ENCODE data around the gene TSPAN10.

TSPAN10 gene

GRCh38 chr17:81601525-81602120, 35.4 kb upstream of the TSPAN10 start:
- H3K27ac ChIP-seq: 0 out of 2 replicates have a peak overlapping the region, but pooled peaks have one; percentile 2
- TF ChIP-seq, protein P1, sequence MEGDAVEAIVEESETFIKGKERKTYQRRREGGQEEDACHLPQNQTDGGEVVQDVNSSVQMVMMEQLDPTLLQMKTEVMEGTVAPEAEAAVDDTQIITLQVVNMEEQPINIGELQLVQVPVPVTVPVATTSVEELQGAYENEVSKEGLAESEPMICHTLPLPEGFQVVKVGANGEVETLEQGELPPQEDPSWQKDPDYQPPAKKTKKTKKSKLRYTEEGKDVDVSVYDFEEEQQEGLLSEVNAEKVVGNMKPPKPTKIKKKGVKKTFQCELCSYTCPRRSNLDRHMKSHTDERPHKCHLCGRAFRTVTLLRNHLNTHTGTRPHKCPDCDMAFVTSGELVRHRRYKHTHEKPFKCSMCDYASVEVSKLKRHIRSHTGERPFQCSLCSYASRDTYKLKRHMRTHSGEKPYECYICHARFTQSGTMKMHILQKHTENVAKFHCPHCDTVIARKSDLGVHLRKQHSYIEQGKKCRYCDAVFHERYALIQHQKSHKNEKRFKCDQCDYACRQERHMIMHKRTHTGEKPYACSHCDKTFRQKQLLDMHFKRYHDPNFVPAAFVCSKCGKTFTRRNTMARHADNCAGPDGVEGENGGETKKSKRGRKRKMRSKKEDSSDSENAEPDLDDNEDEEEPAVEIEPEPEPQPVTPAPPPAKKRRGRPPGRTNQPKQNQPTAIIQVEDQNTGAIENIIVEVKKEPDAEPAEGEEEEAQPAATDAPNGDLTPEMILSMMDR (conservative IDR thresholded peaks at IDR 0.05): peak; percentile 97

DNA sequence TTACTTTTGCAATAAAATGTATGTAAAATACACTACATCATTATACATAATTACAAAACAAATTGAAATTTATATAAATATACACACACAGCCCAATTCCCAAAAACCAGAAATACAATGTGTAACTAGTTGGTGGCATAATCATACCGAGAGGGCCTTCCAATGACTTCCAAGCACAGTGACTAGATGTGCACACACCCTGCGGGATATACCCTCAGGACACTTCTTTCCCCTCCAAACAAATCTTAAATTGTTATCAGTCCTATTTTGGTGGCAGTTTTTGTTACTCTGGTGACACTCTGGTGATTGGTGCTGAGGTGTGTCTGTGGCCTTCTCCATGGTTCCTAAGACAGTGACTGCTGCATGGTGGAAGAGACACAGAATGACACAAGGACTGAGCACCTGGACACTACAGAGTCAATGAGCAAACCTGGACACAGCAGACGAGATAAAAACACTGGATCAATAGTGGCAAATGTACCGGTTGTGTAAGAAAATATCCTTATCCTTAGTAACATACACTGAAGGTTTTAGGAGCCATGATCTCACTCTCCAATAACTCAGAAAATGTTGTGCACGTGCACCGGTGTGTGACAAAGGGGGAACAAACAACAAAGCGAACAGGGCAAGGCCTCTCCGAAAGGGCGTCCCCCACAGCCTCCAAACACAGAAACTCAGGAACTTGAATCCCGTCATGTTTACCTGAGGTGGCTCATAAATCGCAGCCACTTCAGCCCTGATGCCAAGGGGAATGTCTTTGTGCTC, 33.0 kb upstream of the TSPAN10 start:
- TF ChIP-seq, protein P1 (conservative IDR thresholded peaks at IDR 0.05): no peak
- no peak overlapping the region for H3K27ac ChIP-seq

- TF ChIP-seq, protein P1 (conservative IDR thresholded peaks at IDR 0.05): no peak
- H3K27ac ChIP-seq: no peak overlapping the region
Observed at GRCh38 chr17:81607431-81607830, 29.6 kb upstream of the TSPAN10 start.

- H3K27ac ChIP-seq: no peak overlapping the region
- TF ChIP-seq, protein P1 (conservative IDR thresholded peaks at IDR 0.05): no peak
Observed at GRCh38 chr17:81608082-81608481, 28.9 kb upstream of the TSPAN10 start.

GRCh38 chr17:81608605-81609004, 28.4 kb upstream of the TSPAN10 start:
- H3K27ac ChIP-seq: no peak overlapping the region
- TF ChIP-seq, protein P1 (conservative IDR thresholded peaks at IDR 0.05): no peak

DNA sequence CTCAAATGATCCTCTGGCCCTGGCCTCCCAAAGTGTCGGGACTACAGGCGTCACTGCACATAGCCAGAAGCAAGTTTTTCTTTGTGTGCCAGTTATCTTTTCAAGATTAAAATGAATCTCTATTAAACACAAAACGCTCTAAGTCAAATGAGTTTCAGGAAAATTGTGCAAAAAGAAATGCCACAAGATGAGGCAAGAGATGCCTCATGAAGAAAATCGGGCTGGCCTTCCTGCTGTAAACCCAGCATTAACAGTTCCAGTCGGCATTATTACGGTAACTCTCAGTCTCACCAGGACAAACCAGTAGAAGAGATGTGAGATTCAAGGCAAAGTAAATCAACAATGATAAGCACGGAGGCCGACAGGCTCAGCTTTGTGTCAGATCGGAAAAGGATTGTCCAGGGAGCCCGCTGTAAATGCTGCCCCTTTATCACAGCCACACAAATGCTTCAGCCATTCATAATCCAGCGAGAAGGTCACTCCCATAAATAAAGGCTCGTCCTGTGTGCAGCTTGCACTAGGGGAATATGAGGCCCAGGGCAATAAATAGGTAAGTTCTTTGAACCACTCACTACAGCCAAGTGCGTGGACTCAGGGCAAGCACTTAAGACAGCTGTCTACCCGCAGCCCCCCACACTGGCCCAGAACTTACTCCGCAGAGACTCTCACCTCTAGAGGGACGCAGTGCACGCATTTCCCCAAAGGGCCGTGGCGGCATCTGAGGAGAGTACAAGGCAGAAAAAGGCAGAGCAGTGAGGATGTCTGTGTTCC, 27.3 kb upstream of the TSPAN10 start:
- TF ChIP-seq, protein P1 (conservative IDR thresholded peaks at IDR 0.05): no peak
- H3K27ac ChIP-seq: no peak overlapping the region

Measured in VCaP (cell line).